ENCODE data around the gene RPS19. TPM values are rescaled to one million over a fixed set of nuclear protein-coding genes. Genes with fewer than 3 reads are reported as not detected.

The RPS19 gene
- total and polyA plus RNA-seq, 4 donors, result 275 to 655 (median 476) TPM

DNA sequence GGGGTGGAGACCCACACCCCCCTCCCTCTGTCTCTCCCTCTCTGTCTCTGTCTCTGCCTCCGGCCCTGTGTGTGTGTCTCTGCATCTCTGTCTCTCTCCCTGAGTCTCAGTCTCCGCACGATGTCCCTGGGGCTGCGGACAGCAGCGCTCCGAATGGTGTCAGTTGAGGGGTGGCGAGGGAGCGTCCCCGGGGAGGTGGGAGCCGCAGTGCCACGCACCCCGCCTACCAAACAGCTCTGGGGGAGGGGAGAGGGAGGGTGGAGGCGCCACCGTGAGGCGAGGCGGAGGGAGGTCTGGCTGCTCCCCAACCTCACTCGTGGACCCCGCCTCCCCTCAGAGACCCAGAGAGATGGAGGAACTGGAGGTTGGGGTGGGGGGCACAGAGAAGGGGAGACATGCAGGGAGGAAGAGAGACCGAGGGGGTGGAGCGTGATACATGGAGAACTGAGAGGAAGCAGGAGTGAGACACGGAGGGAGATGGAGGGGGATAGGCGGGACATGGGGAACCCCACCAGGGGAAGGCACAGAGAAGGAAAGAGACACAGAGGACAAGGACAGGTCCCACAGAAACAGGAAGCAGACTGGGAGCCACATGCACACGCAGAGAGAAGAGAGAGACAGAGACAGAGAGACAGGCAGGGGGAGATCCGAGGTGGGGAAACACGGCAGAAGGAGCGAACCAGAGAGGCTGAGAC, 61.0 kb downstream of the RPS19 start (continued):
- TF ChIP-seq NR2F2 (IDR thresholded peaks at IDR 0.05), result no peak
- no peak for TF ChIP-seq EGR1 (IDR thresholded peaks at IDR 0.05; ENCODE audit: low read depth in 2 of 2)
- TF ChIP-seq, protein P1, sequence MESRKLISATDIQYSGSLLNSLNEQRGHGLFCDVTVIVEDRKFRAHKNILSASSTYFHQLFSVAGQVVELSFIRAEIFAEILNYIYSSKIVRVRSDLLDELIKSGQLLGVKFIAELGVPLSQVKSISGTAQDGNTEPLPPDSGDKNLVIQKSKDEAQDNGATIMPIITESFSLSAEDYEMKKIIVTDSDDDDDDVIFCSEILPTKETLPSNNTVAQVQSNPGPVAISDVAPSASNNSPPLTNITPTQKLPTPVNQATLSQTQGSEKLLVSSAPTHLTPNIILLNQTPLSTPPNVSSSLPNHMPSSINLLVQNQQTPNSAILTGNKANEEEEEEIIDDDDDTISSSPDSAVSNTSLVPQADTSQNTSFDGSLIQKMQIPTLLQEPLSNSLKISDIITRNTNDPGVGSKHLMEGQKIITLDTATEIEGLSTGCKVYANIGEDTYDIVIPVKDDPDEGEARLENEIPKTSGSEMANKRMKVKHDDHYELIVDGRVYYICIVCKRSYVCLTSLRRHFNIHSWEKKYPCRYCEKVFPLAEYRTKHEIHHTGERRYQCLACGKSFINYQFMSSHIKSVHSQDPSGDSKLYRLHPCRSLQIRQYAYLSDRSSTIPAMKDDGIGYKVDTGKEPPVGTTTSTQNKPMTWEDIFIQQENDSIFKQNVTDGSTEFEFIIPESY (IDR thresholded peaks at IDR 0.05), result no peak

DNA sequence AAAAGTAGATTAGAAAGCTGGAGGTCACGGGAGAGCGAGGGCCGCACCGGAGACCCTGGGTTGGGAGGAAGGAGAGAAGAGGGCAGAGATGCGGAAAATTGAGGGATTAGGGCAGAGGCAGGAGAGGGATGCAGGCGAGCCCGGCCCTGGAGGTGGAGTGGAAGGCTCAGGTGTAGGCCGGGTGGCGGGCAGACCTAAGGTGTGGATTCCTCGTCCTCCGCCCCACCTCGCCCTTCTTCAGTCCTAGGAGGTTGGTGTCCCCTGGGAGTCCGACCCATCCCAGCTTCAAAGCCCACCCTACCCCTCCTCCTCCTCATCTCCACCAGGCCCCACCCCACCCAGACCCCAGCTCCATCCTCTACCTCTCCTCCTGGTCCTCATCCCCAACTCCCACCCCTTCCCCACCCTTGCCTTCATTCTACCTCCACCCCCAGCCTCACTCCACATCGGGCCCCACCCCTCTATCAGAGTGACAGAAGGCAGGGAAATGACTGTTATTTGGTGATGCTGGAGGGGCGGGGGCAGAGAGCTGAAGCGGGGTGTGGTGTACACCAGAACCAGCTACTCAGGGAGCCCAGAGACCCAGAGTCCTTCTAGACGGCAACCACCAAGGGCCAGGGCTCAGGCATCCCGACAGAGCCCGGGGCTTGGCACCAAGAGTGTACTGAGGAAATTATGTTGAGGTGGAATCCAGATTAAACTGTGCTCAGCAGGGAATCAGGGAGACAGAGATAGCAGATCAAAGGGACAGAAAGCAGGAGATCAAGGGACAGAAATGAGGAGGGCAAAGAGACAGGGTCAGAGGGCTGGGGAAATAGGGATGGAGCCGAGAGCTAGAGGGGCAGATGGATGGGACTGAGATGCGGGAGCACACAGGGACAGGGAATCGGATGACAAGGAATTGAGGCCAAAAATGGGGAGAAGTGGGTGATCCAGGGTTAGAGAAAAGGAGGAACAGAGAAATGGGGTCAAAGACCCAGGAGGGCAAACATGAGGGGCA, 61.8 kb downstream of the RPS19 start:
- Histone ChIP-seq H3K9me3 (ENCODE audit: control insufficient read depth in 4 of 4, low read length in 3 of 4) (no peaks in the 10 kb centered on the region), H3K9ac (ENCODE audit: low read depth in 1 of 2, low read length in 2 of 2) (no peak overlapping the region), H3K4me1 (ENCODE audit: control insufficient read depth in 4 of 4, insufficient read depth in 4 of 4, low read length in 3 of 4) (no peaks in the 10 kb centered on the region), H3K27ac (ENCODE audit: low read depth in 1 of 2, low read length in 2 of 2) (no peak overlapping the region), H3K36me3 (ENCODE audit: control insufficient read depth in 4 of 4, insufficient read depth in 3 of 4, low read depth in 1 of 4, low read length in 3 of 4) (no peaks in the 10 kb centered on the region), H3K27me3 (ENCODE audit: control insufficient read depth in 4 of 4, insufficient read depth in 4 of 4, low read length in 3 of 4) (peaks cover 0 to 13% (median 6%) of the 10 kb centered on the region in 4 donors), H3K4me3 (ENCODE audit: low read depth in 1 of 3, low read length in 3 of 3) (no peak overlapping the region)
- no peak for DNase-seq (ENCODE audit: low spot score)
- 22% methylated on average over 22 of the region's 22 CpGs for WGBS
- TF ChIP-seq FOXA2 (IDR thresholded peaks at IDR 0.05), result no peak
- no peak for TF ChIP-seq EGR1 (IDR thresholded peaks at IDR 0.05; ENCODE audit: low read depth in 2 of 2)
- TF ChIP-seq, protein P2, sequence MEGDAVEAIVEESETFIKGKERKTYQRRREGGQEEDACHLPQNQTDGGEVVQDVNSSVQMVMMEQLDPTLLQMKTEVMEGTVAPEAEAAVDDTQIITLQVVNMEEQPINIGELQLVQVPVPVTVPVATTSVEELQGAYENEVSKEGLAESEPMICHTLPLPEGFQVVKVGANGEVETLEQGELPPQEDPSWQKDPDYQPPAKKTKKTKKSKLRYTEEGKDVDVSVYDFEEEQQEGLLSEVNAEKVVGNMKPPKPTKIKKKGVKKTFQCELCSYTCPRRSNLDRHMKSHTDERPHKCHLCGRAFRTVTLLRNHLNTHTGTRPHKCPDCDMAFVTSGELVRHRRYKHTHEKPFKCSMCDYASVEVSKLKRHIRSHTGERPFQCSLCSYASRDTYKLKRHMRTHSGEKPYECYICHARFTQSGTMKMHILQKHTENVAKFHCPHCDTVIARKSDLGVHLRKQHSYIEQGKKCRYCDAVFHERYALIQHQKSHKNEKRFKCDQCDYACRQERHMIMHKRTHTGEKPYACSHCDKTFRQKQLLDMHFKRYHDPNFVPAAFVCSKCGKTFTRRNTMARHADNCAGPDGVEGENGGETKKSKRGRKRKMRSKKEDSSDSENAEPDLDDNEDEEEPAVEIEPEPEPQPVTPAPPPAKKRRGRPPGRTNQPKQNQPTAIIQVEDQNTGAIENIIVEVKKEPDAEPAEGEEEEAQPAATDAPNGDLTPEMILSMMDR (IDR thresholded peaks at IDR 0.05; ENCODE audit: low read depth, low read length, missing input control), result no peak
- TF ChIP-seq, protein P3, sequence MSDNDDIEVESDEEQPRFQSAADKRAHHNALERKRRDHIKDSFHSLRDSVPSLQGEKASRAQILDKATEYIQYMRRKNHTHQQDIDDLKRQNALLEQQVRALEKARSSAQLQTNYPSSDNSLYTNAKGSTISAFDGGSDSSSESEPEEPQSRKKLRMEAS (IDR thresholded peaks at IDR 0.05), result no peak
- TF ChIP-seq HNF4A (conservative IDR thresholded peaks at IDR 0.05), result no peak
- TF ChIP-seq GABPA (IDR thresholded peaks at IDR 0.05 in 1 of 2, conservative IDR thresholded peaks at IDR 0.05 in 1 of 2), result no peak
- TF ChIP-seq, protein P1 (IDR thresholded peaks at IDR 0.05), result no peak

Small RNA genes within 50 kb of the gene (small RNA-seq; reads per million reads assigned to genes)
- gene MIR6797, result not detected

Other genes starting within 250 kb of the RPS19 start
- 1 to 10 TPM in 1 of 2 donors, under 1 TPM in 1; 0.84 to 2.2 TPM for gene CEACAM4, start 233.2 kb upstream of the RPS19 start, total RNA-seq
- under 1 TPM; 0.63 to 0.75 TPM for gene CEACAM4, start 233.2 kb upstream of the RPS19 start, polyA plus RNA-seq
- gene CEACAM7, start 172.0 kb upstream of the RPS19 start, total RNA-seq, result not detected
- under 1 TPM in 1 of 2 donors, not detected in 1; 0.03 TPM for gene CEACAM7, start 172.0 kb upstream of the RPS19 start, polyA plus RNA-seq
- not detected for gene CEACAM5, start 151.6 kb upstream of the RPS19 start, total RNA-seq
- gene CEACAM5, start 151.6 kb upstream of the RPS19 start, polyA plus RNA-seq, result under 1 TPM in 1 of 2 donors, not detected in 1; 0.02 TPM
- gene CEACAM6, start 104.7 kb upstream of the RPS19 start, total RNA-seq, result 1 to 10 TPM in 1 of 2 donors, under 1 TPM in 1; 0.08 to 2.4 TPM
- under 1 TPM in 1 of 2 donors, not detected in 1; 0.28 TPM for gene CEACAM6, start 104.7 kb upstream of the RPS19 start, polyA plus RNA-seq
- gene CEACAM3, start 63.7 kb upstream of the RPS19 start, total RNA-seq, result under 1 TPM; 0.59 to 0.70 TPM
- under 1 TPM in 1 of 2 donors, not detected in 1; 0.37 TPM for gene CEACAM3, start 63.7 kb upstream of the RPS19 start, polyA plus RNA-seq
- gene LYPD4, start 15.6 kb upstream of the RPS19 start, total RNA-seq, result not detected
- gene LYPD4, start 15.6 kb upstream of the RPS19 start, polyA plus RNA-seq, result not detected
- gene DMRTC2, start 15.2 kb upstream of the RPS19 start, total RNA-seq, result not detected
- not detected for gene DMRTC2, start 15.2 kb upstream of the RPS19 start, polyA plus RNA-seq
- gene CD79A, start 17.0 kb downstream of the RPS19 start, total RNA-seq, result 1 to 10 TPM in 1 of 2 donors, under 1 TPM in 1; 0.59 to 3.4 TPM
- 1 to 10 TPM in 1 of 2 donors, under 1 TPM in 1; 0.43 to 5.0 TPM for gene CD79A, start 17.0 kb downstream of the RPS19 start, polyA plus RNA-seq
- 10 to 100 TPM; 13.2 to 30.1 TPM for gene ARHGEF1, start 22.9 kb downstream of the RPS19 start, total RNA-seq
- 10 to 100 TPM; 15.4 to 21.6 TPM for gene ARHGEF1, start 22.9 kb downstream of the RPS19 start, polyA plus RNA-seq
- not detected for gene ERFL, start 68.2 kb downstream of the RPS19 start, total RNA-seq
- not detected for gene ERFL, start 68.2 kb downstream of the RPS19 start, polyA plus RNA-seq
- gene RABAC1, start 99.1 kb downstream of the RPS19 start, total RNA-seq, result 10 to 100 TPM; 43.2 to 52.1 TPM
- gene RABAC1, start 99.1 kb downstream of the RPS19 start, polyA plus RNA-seq, result 100 to 1,000 TPM; 147 to 161 TPM
- under 1 TPM; 0.08 to 0.09 TPM for gene ATP1A3, start 134.0 kb downstream of the RPS19 start, total RNA-seq
- gene ATP1A3, start 134.0 kb downstream of the RPS19 start, polyA plus RNA-seq, result under 1 TPM in 1 of 2 donors, not detected in 1; 0.05 TPM
- under 1 TPM; 0.17 to 0.42 TPM for gene GRIK5, start 210.0 kb downstream of the RPS19 start, total RNA-seq
- under 1 TPM in 1 of 2 donors, not detected in 1; 0.09 TPM for gene GRIK5, start 210.0 kb downstream of the RPS19 start, polyA plus RNA-seq
- gene ZNF574, start 215.9 kb downstream of the RPS19 start, total RNA-seq, result 1 to 10 TPM; 7.3 to 7.4 TPM
- 1 to 10 TPM; 3.3 to 5.6 TPM for gene ZNF574, start 215.9 kb downstream of the RPS19 start, polyA plus RNA-seq